GM19468 (cell line): Measurements from ENCODE around the gene ZBTB24.
"Not testable (repeated sequence)": the region's sequence is repeated elsewhere in the genome, so short reads cannot be mapped to it uniquely, and the experiment has no call there.

Experiments used
- ATAC-seq: cut with Tn5 transposase; IDR thresholded peaks from one replicate; pipeline ENCODE4 v1.9.1; 2021; ENCODE audit warnings: mild to moderate bottlenecking, moderate library complexity, moderate number of reproducible peaks; ENCODE audit not compliant: unreplicated experiment; ENCODE audit errors: extremely low read depth

The ZBTB24 gene

DNA sequence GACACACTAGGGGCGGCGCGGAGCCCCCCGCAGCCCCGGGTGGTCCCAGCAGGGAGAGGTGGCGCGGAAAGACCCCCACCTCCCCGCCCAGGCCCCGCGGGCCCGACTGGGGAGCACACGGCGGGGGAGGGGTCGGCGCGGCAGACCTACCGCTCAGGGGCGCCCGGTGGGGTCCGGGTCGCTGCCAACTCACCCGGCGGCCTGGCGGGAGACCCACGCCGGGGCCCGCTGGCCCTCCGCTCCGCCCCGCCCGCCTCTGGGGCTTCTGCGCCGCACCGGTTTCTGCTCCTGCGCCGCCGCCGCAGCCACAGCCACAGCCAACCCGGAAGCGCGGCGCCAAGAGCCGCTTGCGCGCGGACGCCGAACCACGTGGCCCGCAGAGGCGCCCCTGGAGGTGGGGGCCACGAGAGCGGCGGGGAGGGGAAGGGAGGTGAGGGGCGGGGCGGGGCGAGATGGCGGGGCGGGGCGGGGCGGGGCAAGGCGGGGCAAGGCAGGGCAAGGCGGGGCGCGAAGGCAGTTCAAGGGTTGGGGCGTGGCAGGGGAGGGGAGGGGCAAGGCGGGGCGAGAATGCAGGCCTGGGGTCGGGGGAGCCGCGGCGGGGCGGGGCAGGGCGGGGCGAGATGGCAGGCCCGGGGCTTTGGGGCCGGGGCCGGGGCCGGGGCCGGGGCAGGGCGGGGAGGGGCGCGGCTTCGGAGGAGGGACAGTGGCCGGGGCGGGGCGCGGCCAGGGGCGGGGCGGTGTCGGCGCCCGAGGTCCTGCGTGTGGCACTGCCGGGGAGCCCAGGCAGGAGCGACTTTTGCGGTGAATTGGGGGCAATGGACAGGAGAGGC, at the start of gene ZBTB24:
Gene ZBTB24, minus strand, starts transcription at position 315 of the 830 bp plus-strand sequence. CDS start 1,193 bp downstream, outside the sequence.
- peak; percentile 82 for ATAC-seq

DNA sequence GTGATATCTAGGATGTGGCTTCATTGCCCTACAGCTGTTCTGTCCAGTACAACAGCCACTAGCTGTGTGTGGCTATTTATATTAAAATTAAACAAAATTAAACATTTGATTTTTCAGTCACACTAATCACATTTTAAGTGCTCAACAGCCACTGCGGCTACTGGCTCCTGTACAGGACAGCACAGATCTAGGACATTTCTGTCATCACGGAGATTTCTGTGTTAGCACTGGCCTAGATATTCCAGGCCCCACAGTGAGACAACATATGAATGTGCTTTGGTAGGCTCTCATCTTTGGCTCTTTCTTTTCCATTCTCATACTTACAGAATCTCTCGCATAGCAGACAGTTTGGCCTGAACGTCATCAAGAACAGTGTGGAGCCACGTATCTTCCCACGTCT, 48.4 kb upstream of the ZBTB24 start:
- ATAC-seq, result no peak

DNA sequence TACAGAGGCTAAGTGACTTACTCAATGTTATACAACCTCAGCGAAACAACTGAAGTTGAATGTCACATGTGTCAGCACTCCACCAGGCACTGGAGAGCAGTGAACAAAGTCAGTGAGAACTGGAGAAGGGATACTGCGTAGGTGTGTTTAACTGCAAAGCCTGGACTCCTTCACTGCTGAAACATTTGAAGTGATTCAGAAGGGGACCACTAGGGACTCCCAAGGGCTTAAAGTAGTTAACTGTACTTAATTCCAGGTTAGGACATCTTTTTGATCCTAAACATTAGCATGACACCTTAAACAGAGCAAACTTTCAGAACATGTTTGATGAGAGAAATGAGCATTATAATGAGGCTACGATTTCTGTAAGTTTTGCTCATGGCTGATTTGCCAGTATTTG, 45.0 kb upstream of the ZBTB24 start:
- no peak for ATAC-seq

DNA sequence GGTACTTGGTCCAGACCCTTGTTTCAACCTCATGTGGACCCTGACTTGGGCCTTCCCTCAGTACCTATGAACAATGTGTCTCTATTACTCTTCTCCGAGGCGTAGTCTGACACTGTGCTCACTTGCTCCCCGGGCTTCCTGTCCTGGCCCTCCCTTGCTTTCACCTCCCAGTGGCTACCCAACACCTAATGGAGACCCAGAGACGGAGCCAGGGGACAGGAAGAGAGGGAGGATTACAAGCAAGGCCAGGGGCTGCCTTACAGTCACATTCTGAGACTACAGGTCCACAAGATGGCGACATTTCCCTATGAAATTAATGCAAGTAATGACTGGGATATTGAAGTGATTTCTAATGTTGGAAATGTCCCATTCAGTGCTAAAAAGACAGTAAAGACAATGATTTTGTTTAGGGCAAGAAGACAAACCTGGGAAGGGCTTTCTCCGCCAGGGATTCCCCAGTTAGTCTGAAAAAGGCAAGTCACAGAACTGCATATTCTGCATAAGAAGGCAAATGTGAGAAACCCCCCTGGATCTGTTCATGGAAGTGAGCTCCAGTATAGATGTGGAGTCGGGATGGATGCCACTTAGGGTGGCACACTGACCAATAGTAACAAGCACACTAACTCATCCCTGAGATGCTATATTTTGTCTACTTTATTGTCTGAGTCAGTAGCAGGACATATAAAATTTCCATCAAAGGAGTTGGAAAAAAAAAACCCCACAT, 44.0 kb upstream of the ZBTB24 start:
- peak; percentile 37 for ATAC-seq

DNA sequence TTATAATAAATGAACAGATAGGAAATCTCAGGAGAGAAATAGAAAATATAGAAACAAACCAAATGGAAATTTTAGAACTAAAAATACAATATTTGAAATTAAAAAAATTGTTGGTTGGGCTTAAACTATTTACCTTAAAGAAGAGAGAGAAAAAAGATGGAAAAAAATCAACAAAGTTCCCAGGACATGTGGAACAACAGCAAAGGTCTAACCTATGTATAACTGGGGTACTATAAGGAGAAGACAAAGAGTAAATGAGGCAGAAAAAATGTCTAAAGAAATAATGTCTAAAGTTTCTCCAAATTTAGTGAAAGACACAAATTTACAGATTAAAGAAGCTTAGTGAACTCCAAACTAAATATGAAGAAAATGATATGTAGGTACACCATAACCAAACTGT, 41.1 kb upstream of the ZBTB24 start:
- no peak for ATAC-seq

DNA sequence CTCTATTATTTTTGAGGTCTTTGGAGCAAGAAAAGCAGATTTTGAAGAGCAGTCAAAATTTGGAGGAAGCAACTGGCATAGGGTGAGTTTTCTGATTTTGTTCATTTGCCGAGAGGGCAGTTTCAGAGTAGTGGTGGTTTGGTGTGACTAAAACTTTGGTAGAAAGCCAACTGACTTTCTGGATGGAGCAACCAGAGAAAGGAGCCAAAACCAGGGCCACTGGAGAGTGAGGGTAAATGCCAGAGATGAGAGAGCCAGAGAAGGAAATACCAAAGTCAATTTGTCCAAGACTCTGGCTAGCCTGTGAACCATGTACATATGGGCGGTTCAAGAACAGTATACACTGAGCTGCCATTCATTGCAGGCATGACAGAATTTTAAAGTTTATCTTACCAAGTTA, 40.5 kb upstream of the ZBTB24 start:
- no peak for ATAC-seq

DNA sequence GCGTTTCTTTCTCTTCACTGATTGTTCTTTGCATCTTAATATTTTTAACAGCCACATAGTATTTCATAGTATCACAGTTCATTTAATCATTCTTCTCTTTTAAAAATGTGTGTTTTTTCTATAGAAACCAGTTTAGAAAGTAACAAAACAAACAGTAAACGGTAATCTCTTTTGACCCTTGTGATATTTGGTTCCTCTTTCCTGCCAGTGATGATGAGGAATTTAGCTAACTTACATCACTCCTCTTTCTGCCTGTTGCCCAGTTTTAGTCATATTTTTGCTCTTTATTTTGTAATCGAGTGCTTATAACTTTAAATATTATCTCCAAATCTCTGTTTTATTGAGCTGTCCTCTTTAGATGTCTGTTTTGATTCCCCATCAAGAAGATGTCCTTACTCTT, 38.1 kb upstream of the ZBTB24 start:
- no peak for ATAC-seq

DNA sequence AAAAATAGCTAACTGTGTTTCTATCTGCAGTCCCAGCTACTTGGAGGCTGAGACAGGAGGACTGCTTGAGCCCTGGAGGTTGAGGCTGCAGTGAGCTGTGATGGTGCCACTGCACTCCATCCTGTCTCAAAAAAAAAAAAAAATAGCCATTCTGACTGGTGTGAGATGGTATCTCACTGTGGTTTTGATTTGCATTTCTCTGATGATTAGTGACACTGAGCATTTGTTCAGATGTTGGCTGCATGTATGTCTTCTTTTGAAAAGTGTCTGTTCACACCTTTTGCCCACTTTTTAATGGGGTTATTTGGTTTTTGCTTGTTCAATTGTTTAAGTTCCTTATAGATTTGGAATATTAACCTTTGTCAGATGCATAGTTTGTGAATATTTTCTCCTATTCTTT, 36.6 kb upstream of the ZBTB24 start:
- ATAC-seq, result not testable (repeated sequence)

DNA sequence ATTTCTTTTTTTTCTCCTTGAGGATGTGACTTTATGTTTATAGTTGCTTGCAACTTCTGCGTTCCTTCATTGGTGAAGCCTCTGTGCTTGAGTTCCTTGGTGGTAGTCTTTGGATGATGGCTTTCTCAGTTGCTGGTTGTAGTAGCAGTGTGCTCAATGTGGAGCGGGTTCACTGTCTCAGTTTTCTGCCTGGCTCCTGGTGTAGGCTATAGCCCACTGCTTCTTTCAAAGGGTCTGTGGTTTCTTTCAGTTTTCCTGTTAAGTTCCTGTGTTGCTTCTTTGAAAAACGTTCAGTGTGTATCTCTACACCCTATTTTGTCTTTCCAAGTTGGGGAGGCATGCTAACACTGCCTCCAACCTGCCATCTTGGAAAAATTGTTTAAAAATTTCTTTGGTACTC, 33.9 kb upstream of the ZBTB24 start:
- ATAC-seq, result no peak

DNA sequence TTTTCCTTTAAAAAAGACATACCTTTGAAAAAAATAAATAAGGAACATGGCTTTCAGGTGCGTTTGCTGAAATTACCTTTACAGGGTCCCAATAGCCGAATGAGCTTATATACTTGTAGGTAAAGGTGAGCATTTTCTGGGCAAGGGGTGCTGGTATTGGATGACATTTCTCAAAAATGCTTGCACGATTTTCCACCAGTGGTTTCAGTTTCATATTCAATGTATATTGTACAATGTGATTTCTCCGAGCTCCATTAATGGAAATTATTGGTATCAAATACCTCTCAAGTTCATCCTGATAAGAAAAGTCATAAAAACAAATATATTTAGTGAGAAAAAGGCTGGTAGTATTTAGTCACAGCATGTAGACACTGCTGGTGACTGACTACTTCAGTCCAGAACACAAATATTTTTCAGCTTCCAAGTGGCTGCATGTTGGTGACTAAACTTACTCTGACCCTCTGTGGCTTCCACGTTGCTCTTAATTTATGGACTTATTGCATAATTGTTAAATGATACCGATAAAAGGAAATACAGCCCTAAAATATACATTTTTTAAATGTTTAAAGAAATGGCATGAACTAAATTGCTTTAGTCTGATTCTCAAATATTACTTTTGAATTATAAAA, 32.9 kb upstream of the ZBTB24 start:
- no peak for ATAC-seq

DNA sequence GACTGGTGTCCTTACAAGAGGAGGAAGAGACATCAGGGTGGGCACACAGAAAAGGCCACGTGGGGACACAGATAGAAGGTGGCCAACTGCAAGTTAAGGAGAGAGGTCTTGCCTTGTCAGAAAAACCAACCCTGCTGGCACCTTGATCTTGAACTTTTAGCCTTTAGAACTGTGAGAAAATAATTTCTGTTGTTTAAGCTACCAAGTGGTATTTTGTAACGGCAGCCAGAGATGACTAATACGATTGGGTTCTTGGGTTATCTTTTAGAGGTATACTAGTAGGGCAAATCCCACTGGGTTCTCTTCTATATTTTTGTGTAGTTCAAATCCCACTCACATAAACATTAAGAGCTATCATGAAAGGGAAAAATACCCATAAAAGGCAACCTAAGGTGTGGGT, 31.9 kb upstream of the ZBTB24 start:
- ATAC-seq, result no peak

DNA sequence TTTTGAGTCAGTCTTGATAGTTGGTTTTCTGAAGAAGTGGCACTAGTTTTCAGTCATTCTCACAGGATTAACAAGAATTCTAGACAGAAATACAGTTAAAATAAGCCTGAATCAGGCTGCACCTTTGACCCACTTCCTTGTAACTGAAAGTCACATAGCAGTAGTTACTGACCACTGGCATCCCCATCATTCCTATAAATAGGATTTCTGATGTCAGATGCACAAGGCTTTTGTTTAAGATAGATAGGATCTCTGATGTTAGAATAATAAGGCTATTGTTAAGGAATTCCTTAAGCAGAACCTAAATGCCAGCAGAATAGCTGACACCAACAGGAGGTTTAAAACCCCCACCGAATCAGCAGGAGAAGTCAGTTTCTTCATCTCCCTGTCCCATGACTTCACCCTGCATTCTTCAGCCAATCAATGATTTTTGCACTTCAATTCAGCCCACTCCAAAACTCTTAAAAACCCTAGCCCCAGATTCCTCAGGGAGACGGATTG, 30.6 kb upstream of the ZBTB24 start:
- ATAC-seq, result no peak

DNA sequence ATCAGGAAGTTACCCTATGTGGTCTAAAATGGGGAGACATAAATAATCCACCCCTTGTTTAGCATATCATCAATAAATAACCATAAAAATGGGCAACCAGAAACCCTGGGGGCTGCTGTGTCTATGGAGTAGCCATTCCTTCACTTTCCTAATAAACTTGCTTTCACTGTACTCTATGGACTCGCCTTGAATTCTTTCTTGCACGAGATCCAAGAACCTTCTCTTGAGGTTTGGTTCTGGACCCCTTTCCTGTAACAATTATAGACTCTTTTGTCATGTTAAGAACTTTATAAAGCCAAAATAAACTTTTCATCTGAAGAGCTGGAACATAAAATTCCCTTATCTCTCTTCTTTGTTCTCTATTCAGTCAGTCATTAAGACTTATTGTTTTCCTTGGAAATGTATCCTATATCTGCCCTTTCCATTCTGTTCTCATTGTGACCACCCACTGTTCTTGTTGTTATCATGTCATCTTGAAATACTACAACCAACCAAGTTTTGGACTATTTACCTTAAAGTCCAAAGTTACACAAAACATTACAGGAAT, 29.3 kb upstream of the ZBTB24 start:
- ATAC-seq, result no peak

DNA sequence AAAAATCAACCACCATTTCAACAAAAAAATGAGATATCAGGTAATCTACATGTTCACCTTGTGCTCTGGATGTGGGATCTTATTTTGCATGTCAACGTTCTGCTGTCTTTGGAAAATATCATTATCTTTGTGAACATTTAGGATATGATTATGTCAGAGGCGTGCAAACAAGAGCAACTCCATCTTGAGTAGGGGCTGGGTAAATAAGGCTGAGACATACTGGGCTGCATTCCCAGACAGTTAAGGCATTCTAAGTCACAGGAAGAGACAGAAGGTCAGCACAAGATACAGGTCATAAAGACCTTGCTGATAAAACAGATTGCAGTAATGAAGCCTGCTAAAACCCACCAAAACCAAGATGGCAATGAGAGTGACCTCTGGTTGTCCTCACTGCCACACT, 28.8 kb upstream of the ZBTB24 start:
- ATAC-seq, result no peak

DNA sequence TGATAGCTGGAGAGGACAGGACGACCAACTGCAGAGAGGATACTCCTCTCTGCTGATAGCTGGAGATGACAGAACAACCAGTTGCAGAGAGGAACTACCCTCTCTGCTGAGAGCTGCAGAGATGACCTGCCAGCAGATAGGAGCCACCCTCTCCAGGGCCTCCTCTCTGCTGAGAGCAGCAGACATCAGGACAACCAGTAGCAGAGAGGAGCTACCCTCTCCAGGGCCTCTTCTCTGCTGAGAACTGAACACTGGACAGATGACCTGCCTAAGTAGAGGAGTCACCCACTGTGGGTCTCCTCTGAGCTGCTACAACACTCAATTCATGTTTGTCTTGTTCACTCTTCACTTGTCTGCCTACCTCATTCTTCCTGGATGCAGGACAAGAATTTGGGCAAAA, 27.3 kb upstream of the ZBTB24 start:
- ATAC-seq, result no peak

DNA sequence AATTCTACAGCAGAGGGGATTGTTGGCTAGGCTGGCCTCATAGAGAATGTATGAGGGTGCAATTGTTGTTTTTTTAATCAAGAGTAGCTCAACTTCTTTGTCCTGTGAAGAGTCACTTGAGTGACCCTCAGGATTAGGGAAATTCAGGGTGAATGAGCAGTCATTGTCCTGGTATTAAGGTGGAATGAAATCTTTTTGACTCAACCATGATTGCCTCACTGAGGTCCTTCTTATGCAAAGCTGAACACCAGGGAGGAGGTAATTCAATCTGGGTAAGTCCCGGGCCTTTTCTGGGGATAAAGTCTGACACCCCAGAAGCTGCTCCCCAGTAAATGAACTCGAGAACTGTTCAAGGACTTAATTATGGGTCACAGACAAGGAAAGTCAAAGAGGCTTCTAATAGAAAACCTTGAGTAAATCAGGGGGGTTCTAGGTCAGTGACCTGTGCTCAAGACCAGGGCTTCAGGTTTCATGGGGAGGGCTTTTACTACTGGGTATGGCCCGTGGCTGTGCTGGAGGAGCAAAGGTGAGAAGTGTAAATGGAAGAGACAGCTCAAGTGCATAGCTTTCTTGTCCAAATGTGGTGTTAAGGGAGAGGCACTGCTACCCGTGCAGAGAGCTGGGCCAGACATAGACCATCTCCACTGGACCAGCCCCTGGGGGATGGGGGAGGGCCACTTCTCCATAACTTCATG, 25.3 kb upstream of the ZBTB24 start:
- no peak for ATAC-seq

DNA sequence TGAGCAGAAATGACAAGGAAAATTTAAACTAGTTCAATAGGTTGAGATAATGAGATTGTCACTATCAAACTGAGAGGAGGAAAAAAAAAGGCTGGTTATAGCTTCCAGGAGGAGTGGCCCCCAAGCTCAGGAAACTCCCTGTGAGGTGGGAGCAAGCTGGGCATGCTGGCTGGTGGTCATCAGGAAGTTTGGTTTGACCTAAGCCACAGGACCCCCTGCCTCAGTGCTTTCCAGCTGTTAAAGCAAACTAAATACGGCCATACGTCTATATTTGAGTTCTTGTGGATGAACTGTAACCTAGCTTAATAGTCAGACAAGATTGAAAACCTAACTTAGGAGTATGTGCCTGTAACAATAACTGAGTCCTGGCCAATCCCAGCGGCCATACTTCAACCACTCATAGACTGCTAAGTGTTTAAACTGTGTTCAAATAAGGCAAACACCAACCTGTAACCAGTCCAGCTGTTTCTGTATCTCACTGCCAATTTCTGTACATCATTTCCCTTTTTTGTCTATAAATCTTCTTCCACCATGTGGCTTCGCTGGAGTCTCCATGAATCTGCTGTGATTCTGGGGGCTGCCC, 24.6 kb upstream of the ZBTB24 start:
- no peak for ATAC-seq

DNA sequence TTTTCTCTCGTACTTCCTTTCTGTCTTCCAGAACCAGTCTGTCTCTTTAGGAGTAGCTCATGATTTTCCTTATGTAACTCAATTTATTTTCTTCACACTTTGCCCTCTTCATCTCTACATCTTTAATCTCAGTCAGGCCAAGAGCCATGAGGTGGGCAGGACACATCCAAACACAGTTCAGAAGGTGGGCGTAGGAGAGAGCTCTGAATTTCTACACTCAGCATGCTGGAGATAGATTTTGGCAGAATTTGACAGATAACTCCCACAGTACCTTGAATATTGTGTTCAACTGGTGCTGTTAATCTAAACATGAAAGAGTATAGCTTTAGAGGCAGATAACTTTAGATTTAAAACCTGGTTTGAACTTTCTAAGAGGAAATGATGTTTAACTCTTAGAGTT, 23.8 kb upstream of the ZBTB24 start:
- ATAC-seq, result no peak

DNA sequence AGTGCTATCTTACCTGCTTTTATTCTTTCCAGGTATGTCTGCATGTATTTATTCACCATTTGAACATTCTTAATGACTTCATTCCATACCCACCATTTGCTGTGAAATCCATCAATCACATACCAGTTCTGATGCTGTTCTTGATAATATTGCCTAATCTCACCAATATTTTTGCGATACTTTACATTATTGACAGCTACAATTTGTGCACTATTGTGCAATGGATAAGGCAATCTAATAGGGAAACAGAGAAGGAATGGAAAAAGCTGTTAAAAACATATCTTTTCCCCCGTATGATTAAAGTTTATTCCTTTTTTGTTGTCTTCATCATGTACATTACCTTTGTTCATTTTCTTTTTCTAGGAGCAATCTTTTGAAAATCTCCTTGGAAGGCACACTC, 23.3 kb upstream of the ZBTB24 start:
- no peak for ATAC-seq
